ENCODE results near the gene CD300H.

Gene CD300H

GRCh38 chr17:74531231-74531761 lies 36.0 kb downstream of the CD300H start, which contains the start of gene CD300LB:
CD300LB (minus strand) TSS chr17:74531475; CDS start chr17:74531350, 125 bp downstream.
- Histone ChIP-seq H3K27me3 (ENCODE audit: control insufficient read depth, insufficient read depth, low read length) (peaks cover 5% of the 10 kb centered on the region), H3K9me3 (ENCODE audit: control insufficient read depth, low read depth, low read length) (no peaks in the 10 kb centered on the region), H3K36me3 (ENCODE audit: control insufficient read depth, low read depth, low read length) (no peaks in the 10 kb centered on the region), H3K4me3 (ENCODE audit: low read length) (no peak within 1 kb of the TSS), H3K9ac (ENCODE audit: low read length) (no peak within 1 kb of the TSS), H3K27ac (ENCODE audit: low read length) (no peak within 1 kb of the TSS), H3K4me1 (ENCODE audit: control insufficient read depth, low read depth, low read length) (no peaks in the 10 kb centered on the region)

- peaks cover 5% of the 10 kb centered on the region for H3K27me3 ChIP-seq (ENCODE audit: control insufficient read depth, insufficient read depth, low read length)
- H3K4me1 ChIP-seq (ENCODE audit: control insufficient read depth, low read depth, low read length), result no peaks in the 10 kb centered on the region
- no peak overlapping the region for H3K4me3 ChIP-seq (ENCODE audit: low read length)
- no peak overlapping the region for H3K27ac ChIP-seq (ENCODE audit: low read length)
- no peaks in the 10 kb centered on the region for H3K9me3 ChIP-seq (ENCODE audit: control insufficient read depth, low read depth, low read length)
- no peaks in the 10 kb centered on the region for H3K36me3 ChIP-seq (ENCODE audit: control insufficient read depth, low read depth, low read length)
- no peak overlapping the region for H3K9ac ChIP-seq (ENCODE audit: low read length)
Observed at GRCh38 chr17:74530831-74531150, 36.5 kb downstream of the CD300H start.

GRCh38 chr17:74529243-74529642 lies 38.1 kb downstream of the CD300H start:
- no peak overlapping the region for H3K4me3 ChIP-seq (ENCODE audit: low read length)
- peaks cover 5% of the 10 kb centered on the region for H3K27me3 ChIP-seq (ENCODE audit: control insufficient read depth, insufficient read depth, low read length)
- H3K36me3 ChIP-seq (ENCODE audit: control insufficient read depth, low read depth, low read length), result no peaks in the 10 kb centered on the region
- no peaks in the 10 kb centered on the region for H3K4me1 ChIP-seq (ENCODE audit: control insufficient read depth, low read depth, low read length)
- no peak overlapping the region for H3K27ac ChIP-seq (ENCODE audit: low read length)
- no peaks in the 10 kb centered on the region for H3K9me3 ChIP-seq (ENCODE audit: control insufficient read depth, low read depth, low read length)
- no peak overlapping the region for H3K9ac ChIP-seq (ENCODE audit: low read length)

- H3K9ac ChIP-seq (ENCODE audit: low read length), result no peak overlapping the region
- no peaks in the 10 kb centered on the region for H3K9me3 ChIP-seq (ENCODE audit: control insufficient read depth, low read depth, low read length)
- H3K27me3 ChIP-seq (ENCODE audit: control insufficient read depth, insufficient read depth, low read length), result peaks cover 5% of the 10 kb centered on the region
- no peak overlapping the region for H3K27ac ChIP-seq (ENCODE audit: low read length)
- H3K4me1 ChIP-seq (ENCODE audit: control insufficient read depth, low read depth, low read length), result no peaks in the 10 kb centered on the region
- no peaks in the 10 kb centered on the region for H3K36me3 ChIP-seq (ENCODE audit: control insufficient read depth, low read depth, low read length)
- H3K4me3 ChIP-seq (ENCODE audit: low read length), result no peak overlapping the region
Observed at GRCh38 chr17:74528491-74529199, 38.7 kb downstream of the CD300H start.

- no peak overlapping the region for H3K27ac ChIP-seq (ENCODE audit: low read length)
- no peaks in the 10 kb centered on the region for H3K9me3 ChIP-seq (ENCODE audit: control insufficient read depth, low read depth, low read length)
- no peak overlapping the region for H3K9ac ChIP-seq (ENCODE audit: low read length)
- peaks cover 5% of the 10 kb centered on the region for H3K27me3 ChIP-seq (ENCODE audit: control insufficient read depth, insufficient read depth, low read length)
- no peak overlapping the region for H3K4me3 ChIP-seq (ENCODE audit: low read length)
- H3K36me3 ChIP-seq (ENCODE audit: control insufficient read depth, low read depth, low read length), result no peaks in the 10 kb centered on the region
- no peaks in the 10 kb centered on the region for H3K4me1 ChIP-seq (ENCODE audit: control insufficient read depth, low read depth, low read length)
Observed at GRCh38 chr17:74527756-74528155, 39.6 kb downstream of the CD300H start.

- H3K27me3 ChIP-seq (ENCODE audit: control insufficient read depth, insufficient read depth, low read length), result peaks cover 5% of the 10 kb centered on the region
- H3K36me3 ChIP-seq (ENCODE audit: control insufficient read depth, low read depth, low read length), result no peaks in the 10 kb centered on the region
- H3K4me1 ChIP-seq (ENCODE audit: control insufficient read depth, low read depth, low read length), result no peaks in the 10 kb centered on the region
- no peak overlapping the region for H3K9ac ChIP-seq (ENCODE audit: low read length)
- H3K4me3 ChIP-seq (ENCODE audit: low read length), result no peak overlapping the region
- H3K27ac ChIP-seq (ENCODE audit: low read length), result no peak overlapping the region
- H3K9me3 ChIP-seq (ENCODE audit: control insufficient read depth, low read depth, low read length), result no peaks in the 10 kb centered on the region
Observed at GRCh38 chr17:74527081-74527480, 40.2 kb downstream of the CD300H start.

- Histone ChIP-seq H3K9me3 (ENCODE audit: control insufficient read depth, low read depth, low read length) (no peaks in the 10 kb centered on the region), H3K27ac (ENCODE audit: low read length) (no peak overlapping the region), H3K4me3 (ENCODE audit: low read length) (no peak overlapping the region), H3K36me3 (ENCODE audit: control insufficient read depth, low read depth, low read length) (no peaks in the 10 kb centered on the region), H3K9ac (ENCODE audit: low read length) (no peak overlapping the region), H3K27me3 (ENCODE audit: control insufficient read depth, insufficient read depth, low read length) (peaks cover 5% of the 10 kb centered on the region), H3K4me1 (ENCODE audit: control insufficient read depth, low read depth, low read length) (no peaks in the 10 kb centered on the region)
Observed at GRCh38 chr17:74526681-74527080, 40.6 kb downstream of the CD300H start.

GRCh38 chr17:74525781-74526288 lies 41.5 kb downstream of the CD300H start:
- H3K4me1 ChIP-seq (ENCODE audit: control insufficient read depth, low read depth, low read length), result no peaks in the 10 kb centered on the region
- H3K9ac ChIP-seq (ENCODE audit: low read length), result no peak overlapping the region
- peaks cover 5% of the 10 kb centered on the region for H3K27me3 ChIP-seq (ENCODE audit: control insufficient read depth, insufficient read depth, low read length)
- H3K27ac ChIP-seq (ENCODE audit: low read length), result no peak overlapping the region
- H3K36me3 ChIP-seq (ENCODE audit: control insufficient read depth, low read depth, low read length), result no peaks in the 10 kb centered on the region
- H3K4me3 ChIP-seq (ENCODE audit: low read length), result no peak overlapping the region
- no peaks in the 10 kb centered on the region for H3K9me3 ChIP-seq (ENCODE audit: control insufficient read depth, low read depth, low read length)

GRCh38 chr17:74525465-74525725 lies 41.9 kb downstream of the CD300H start:
- Histone ChIP-seq H3K9me3 (ENCODE audit: control insufficient read depth, low read depth, low read length) (no peaks in the 10 kb centered on the region), H3K27me3 (ENCODE audit: control insufficient read depth, insufficient read depth, low read length) (peaks cover 5% of the 10 kb centered on the region), H3K36me3 (ENCODE audit: control insufficient read depth, low read depth, low read length) (no peaks in the 10 kb centered on the region), H3K9ac (ENCODE audit: low read length) (no peak overlapping the region), H3K4me1 (ENCODE audit: control insufficient read depth, low read depth, low read length) (no peaks in the 10 kb centered on the region), H3K4me3 (ENCODE audit: low read length) (no peak overlapping the region), H3K27ac (ENCODE audit: low read length) (no peak overlapping the region)

GRCh38 chr17:74524653-74525464 lies 42.5 kb downstream of the CD300H start:
- Histone ChIP-seq H3K27ac (ENCODE audit: low read length) (no peak overlapping the region), H3K36me3 (ENCODE audit: control insufficient read depth, low read depth, low read length) (no peaks in the 10 kb centered on the region), H3K4me1 (ENCODE audit: control insufficient read depth, low read depth, low read length) (no peaks in the 10 kb centered on the region), H3K9me3 (ENCODE audit: control insufficient read depth, low read depth, low read length) (no peaks in the 10 kb centered on the region), H3K9ac (ENCODE audit: low read length) (no peak overlapping the region), H3K4me3 (ENCODE audit: low read length) (no peak overlapping the region), H3K27me3 (ENCODE audit: control insufficient read depth, insufficient read depth, low read length) (peaks cover 5% of the 10 kb centered on the region)

GRCh38 chr17:74523308-74523707 lies 44.0 kb downstream of the CD300H start:
- Histone ChIP-seq H3K4me3 (ENCODE audit: low read length) (no peak overlapping the region), H3K9ac (ENCODE audit: low read length) (no peak overlapping the region), H3K4me1 (ENCODE audit: control insufficient read depth, low read depth, low read length) (no peaks in the 10 kb centered on the region), H3K36me3 (ENCODE audit: control insufficient read depth, low read depth, low read length) (no peaks in the 10 kb centered on the region), H3K27ac (ENCODE audit: low read length) (no peak overlapping the region), H3K27me3 (ENCODE audit: control insufficient read depth, insufficient read depth, low read length) (peaks cover 5% of the 10 kb centered on the region), H3K9me3 (ENCODE audit: control insufficient read depth, low read depth, low read length) (no peaks in the 10 kb centered on the region)

Measured in iPS-18a (cell line).